NCI-H187 (cell line): ENCODE data around the gene RCOR1.
A peak's percentile ranks its signal among the peaks of the same experiment; 100 is the strongest.

Experiments used
- DNase-seq, 2 experiments: peaks; one replicate each; lab custom pipeline; 2025; lab: John Stamatoyannopoulos, UW

The RCOR1 gene

GRCh38 chr14:102678394-102678793, 85.9 kb downstream of the RCOR1 start:
- no peak for DNase-seq

- DNase-seq: no peak
Measured at GRCh38 chr14:102683399-102684297, 91.2 kb downstream of the RCOR1 start.

GRCh38 chr14:102684298-102684663, 91.8 kb downstream of the RCOR1 start:
- DNase-seq: no peak

- DNase-seq: no peak
Measured at GRCh38 chr14:102686196-102686801, 93.8 kb downstream of the RCOR1 start.

- DNase-seq: no peak
Measured at GRCh38 chr14:102688290-102688689, 95.8 kb downstream of the RCOR1 start.

- DNase-seq: no peak
Measured at GRCh38 chr14:102690509-102691286, 98.2 kb downstream of the RCOR1 start.

GRCh38 chr14:102691763-102692162, 99.3 kb downstream of the RCOR1 start:
- DNase-seq: no peak

- DNase-seq: no peak
Measured at GRCh38 chr14:102692334-102692733, 99.9 kb downstream of the RCOR1 start.

- no peak for DNase-seq
Measured at GRCh38 chr14:102693006-102693755, 100.7 kb downstream of the RCOR1 start.

GRCh38 chr14:102694530-102695166, 102.2 kb downstream of the RCOR1 start:
- peak; percentile 55 to 63 for DNase-seq

GRCh38 chr14:102695167-102695555, 102.7 kb downstream of the RCOR1 start:
- DNase-seq: no peak

- DNase-seq: no peak
Measured at GRCh38 chr14:102696332-102696731, 103.9 kb downstream of the RCOR1 start.

GRCh38 chr14:102696856-102697495, 104.5 kb downstream of the RCOR1 start:
- DNase-seq: no peak

- DNase-seq: no peak
Measured at GRCh38 chr14:102697501-102697900, 105.1 kb downstream of the RCOR1 start.

GRCh38 chr14:102699416-102700110, 107.1 kb downstream of the RCOR1 start:
- no peak for DNase-seq

GRCh38 chr14:102708494-102708893, 116.0 kb downstream of the RCOR1 start:
- DNase-seq: no peak

- no peak for DNase-seq
Measured at GRCh38 chr14:102711207-102711606, 118.8 kb downstream of the RCOR1 start.

- DNase-seq: no peak
Measured at GRCh38 chr14:102711946-102712345, 119.5 kb downstream of the RCOR1 start.

GRCh38 chr14:102717276-102717675, 124.8 kb downstream of the RCOR1 start:
- no peak for DNase-seq

- DNase-seq: no peak
Measured at GRCh38 chr14:102722646-102723045, 130.2 kb downstream of the RCOR1 start.
